Right lobe of liver (tissue), 4 donors: ENCODE data around the gene SLC25A47.

Source experiments
- POLR2A ChIP-seq: fragments of 450-650 bp; IDR thresholded peaks from one replicate; pipeline ENCODE4 v1.6.1; 2017; ENCODE audit warnings: antibody characterized with exemption, mild to moderate bottlenecking
- TF ChIP-seq, protein P1 (sequence below), 4 donors: fragments of 200-600 bp in 3 of 4; fragments of 450-650 bp in 1 of 4; IDR thresholded peaks; one replicate each; pipeline versions ENCODE4 v1.5.1 to v1.8.0; 2016 to 2022; ENCODE audit warnings: antibody characterized with exemption in 4 of 4, mild to moderate bottlenecking in 2 of 4
- donor health status: DM: no; HTN: no; CAD: no.
- donor health status: DM: no; HTN: no; CAD: no.
- donor health status: DM: no; HTN: yes; CAD: no.

DNA sequence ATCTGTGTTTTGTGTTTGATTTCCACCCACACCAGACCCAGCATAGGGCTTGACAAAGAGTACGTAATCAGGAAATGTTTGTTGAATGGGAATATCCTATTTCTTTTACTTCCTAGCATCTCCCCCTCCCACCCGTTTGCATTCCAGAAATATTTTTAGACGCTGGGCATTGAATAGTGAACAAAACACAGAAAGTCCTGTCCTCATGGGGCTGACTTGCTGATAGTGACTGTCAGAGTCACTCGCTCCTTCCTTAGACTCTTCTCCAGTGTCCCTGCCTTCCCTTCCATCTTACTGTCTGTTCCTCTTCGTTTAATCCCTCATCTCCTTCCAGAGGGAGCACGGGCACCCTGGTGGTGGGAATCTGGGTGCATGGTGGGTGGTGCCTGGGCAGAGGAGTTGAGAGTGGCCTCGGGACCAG is 53.6 kb downstream of the SLC25A47 start:
- TF ChIP-seq, protein P1, sequence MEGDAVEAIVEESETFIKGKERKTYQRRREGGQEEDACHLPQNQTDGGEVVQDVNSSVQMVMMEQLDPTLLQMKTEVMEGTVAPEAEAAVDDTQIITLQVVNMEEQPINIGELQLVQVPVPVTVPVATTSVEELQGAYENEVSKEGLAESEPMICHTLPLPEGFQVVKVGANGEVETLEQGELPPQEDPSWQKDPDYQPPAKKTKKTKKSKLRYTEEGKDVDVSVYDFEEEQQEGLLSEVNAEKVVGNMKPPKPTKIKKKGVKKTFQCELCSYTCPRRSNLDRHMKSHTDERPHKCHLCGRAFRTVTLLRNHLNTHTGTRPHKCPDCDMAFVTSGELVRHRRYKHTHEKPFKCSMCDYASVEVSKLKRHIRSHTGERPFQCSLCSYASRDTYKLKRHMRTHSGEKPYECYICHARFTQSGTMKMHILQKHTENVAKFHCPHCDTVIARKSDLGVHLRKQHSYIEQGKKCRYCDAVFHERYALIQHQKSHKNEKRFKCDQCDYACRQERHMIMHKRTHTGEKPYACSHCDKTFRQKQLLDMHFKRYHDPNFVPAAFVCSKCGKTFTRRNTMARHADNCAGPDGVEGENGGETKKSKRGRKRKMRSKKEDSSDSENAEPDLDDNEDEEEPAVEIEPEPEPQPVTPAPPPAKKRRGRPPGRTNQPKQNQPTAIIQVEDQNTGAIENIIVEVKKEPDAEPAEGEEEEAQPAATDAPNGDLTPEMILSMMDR (IDR thresholded peaks at IDR 0.05), result no peak
- TF ChIP-seq POLR2A, result no peak
